AG08396 (cell line): ENCODE results near the gene WRAP53.
A peak's percentile ranks its signal among the peaks of the same experiment; 100 is the strongest.
"Not testable (repeated sequence)": the region's sequence is repeated elsewhere in the genome, so short reads cannot be mapped to it uniquely, and the experiment has no call there.

Experiments used
- DNase-seq: peaks from one replicate; pipeline ENCODE4 v3.0.0; 2012; ENCODE audit warnings: low spot score, mixed read lengths

Gene WRAP53

DNA sequence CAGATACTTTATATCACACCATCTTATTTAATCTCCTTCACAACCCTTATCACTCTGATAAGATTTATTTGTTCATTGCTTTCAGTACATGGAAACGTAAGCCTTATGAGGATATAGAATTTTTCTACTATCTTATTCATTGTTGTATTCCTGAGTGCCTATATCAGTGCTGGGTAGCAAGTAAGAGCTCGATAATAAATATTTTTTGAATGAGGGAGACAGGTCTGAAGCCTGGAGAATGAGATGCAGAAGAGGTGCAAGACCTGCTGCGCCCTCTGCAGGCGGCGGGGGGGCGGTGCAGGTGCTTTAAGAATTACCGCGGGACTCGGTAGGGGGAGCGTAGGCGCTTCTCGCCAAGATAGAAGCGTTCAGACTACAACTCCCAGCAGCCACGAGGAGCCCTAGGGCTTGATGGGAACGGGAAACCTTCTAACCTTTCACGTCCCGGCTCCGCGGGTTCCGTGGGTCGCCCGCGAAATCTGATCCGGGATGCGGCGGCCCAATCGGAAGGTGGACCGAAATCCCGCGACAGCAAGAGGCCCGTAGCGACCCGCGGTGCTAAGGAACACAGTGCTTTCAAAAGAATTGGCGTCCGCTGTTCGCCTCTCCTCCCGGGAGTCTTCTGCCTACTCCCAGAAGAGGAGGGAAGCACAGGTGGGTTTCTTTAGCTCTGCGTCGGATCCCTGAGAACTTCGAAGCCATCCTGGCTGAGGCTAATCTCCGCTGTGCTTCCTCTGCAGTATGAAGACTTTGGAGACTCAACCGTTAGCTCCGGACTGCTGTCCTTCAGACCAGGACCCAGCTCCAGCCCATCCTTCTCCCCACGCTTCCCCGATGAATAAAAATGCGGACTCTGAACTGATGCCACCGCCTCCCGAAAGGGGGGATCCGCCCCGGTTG, at the start of gene WRAP53:
Gene WRAP53, plus strand, starts transcription at position 570 of the 900 bp plus-strand sequence. Its CDS starts 172 bp downstream, at position 742.
- peak; percentile 95 for DNase-seq

GRCh38 chr17:7640783-7641182, 47.5 kb upstream of the WRAP53 start:
- DNase-seq = no peak

- not testable (repeated sequence) for DNase-seq
Observed at GRCh38 chr17:7641635-7642034, 46.6 kb upstream of the WRAP53 start.

DNA sequence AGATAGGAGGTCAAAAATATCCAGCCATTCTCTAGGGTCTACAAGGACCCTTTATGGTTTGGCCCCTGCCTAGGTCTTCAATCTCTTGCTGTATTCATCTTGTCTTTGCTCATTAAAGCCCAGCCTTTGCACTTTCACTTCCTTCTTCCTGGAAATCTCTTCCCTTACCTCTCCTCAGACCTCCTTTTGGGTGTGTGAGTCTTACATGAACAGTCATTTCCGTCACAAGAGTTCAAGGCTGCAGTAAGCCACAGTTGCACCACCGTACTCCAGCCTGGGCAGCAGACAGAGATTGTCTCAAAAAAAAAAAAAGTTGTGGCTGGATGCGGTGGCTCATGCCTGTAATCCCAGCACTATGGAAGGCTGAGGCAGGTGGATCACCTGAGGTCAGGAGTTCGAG, 43.5 kb upstream of the WRAP53 start:
- peak; percentile 1 for DNase-seq

- DNase-seq = peak; percentile 23
Observed at GRCh38 chr17:7646457-7646856, 41.8 kb upstream of the WRAP53 start.

GRCh38 chr17:7647018-7647417, 41.3 kb upstream of the WRAP53 start:
- DNase-seq = peak; percentile 1

DNA sequence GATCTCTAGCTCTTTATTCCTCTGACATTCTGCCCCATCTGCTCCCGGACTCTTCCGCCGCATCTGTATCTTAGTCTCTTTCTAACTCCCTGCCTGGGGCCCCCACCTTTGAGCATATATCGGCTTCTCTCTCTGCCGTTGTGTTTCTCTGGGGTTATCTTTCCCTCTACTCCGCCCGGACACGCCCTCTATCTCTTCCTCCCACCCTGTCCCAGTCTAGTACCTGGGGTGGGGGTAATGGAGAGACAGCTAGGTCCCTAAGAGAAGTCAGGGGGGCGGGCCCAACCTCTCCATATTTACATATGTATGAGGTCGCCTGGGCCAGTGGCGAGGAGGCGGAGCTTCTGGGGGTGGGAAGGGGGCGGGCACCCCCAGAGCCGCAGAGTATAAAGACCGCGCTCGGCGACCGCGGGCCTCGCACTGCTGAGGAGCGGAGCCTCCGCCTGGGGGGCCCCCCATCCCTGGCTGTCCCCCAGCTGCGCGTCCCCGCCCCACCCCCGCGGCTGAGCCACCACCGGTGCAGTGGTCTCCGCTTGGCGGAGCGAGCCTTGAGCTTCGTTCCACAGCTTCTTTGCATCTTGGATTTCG, 37.7 kb upstream of the WRAP53 start, which contains the start of gene ATP1B2:
Gene ATP1B2, plus strand, starts transcription at position 418 of the 588 bp plus-strand sequence. CDS start 593 bp downstream, outside the sequence.
- DNase-seq = peak; percentile 58

- DNase-seq = no peak
Observed at GRCh38 chr17:7651097-7651664, 37.1 kb upstream of the WRAP53 start.

- no peak for DNase-seq
Observed at GRCh38 chr17:7651665-7652387, 36.5 kb upstream of the WRAP53 start.

DNA sequence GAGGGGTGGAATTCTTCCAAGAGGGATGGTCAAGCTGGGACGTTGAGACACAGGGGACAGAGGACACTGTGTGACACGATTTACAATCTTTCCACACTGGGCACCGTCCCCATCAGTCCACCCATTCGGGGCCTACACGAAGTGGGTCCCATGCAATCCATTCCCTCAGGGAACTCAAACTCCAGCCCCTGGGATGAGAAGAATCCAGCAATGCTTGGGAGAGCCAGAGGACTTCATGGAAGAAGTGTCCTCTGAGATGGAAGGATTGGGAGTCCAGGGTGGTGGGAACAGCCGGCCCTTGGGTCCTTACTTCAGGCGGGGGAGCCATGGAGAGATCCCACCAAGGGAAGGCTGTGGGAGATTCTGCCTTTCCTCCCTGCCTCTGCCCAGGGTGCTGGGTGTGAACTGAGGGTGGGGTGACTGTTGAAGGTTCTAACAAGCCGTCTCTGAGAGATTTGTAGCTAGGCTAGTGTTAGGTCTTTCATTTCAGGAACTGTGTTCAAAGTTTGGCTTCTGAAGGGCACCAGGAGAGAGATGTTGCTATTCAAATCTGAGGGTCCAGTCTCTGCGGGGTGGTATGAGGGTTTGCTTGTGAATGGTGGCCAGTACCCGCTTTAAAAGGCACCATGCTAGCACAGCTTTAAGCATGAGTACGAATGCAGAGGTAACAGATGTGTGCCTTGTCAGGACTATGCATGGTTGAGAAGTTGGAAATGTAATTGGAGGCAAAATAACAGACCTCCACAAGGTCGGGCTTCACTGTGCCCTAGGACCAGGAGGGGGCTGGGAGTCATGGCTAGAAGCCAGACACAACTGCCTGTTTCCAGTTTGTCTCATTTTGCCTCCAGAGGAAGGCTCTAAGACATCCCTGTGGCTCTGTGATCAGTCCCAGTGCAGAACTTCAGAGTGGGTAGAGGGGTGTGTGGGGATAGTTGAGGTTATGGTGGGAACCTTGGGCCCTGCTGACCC, 35.6 kb upstream of the WRAP53 start:
- DNase-seq = no peak

DNA sequence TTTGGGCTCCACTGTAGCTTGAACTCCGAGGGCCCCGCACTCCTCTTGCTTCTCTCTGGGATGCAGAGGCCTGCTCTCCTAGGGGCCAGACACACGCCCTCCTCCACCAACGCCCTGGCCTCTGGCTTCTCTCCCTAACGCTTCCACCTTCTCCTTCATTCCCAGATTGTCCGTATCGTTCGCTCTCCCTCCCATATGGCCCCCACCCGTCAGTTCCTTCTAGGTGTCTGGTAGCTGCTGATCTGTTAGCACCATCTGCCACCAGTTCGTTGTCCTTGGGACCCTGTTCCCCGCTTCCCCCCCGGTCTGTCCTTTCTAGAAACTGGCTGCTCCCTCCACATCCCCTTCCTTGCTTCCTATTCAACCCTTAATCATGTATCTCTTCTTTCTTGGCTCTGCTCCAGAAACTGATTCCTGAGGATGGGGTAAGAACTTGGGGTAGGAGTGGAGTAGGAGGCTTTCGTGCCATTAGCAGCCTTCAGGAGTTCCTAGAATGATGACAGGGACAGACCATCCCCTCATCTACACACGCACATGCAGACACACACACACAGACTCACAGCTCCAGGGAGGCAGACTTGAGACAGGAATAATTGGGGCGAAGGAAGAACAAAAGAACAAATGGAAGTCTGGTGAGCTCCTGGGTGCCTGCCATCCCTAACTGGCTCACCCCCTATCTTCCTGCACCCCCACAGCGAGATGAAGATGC, 33.3 kb upstream of the WRAP53 start:
- no peak for DNase-seq

GRCh38 chr17:7655541-7655840, 32.8 kb upstream of the WRAP53 start:
- DNase-seq = no peak

GRCh38 chr17:7656958-7657609, 31.2 kb upstream of the WRAP53 start:
- DNase-seq = no peak

- no peak for DNase-seq
Observed at GRCh38 chr17:7667656-7668406, 20.4 kb upstream of the WRAP53 start.

GRCh38 chr17:7668482-7668881, 19.8 kb upstream of the WRAP53 start:
- no peak for DNase-seq

GRCh38 chr17:7673239-7673638, 15.0 kb upstream of the WRAP53 start:
- DNase-seq = no peak

- no peak for DNase-seq
Observed at GRCh38 chr17:7674934-7675333, 13.3 kb upstream of the WRAP53 start.

- no peak for DNase-seq
Observed at GRCh38 chr17:7676533-7676932, 11.7 kb upstream of the WRAP53 start.

DNA sequence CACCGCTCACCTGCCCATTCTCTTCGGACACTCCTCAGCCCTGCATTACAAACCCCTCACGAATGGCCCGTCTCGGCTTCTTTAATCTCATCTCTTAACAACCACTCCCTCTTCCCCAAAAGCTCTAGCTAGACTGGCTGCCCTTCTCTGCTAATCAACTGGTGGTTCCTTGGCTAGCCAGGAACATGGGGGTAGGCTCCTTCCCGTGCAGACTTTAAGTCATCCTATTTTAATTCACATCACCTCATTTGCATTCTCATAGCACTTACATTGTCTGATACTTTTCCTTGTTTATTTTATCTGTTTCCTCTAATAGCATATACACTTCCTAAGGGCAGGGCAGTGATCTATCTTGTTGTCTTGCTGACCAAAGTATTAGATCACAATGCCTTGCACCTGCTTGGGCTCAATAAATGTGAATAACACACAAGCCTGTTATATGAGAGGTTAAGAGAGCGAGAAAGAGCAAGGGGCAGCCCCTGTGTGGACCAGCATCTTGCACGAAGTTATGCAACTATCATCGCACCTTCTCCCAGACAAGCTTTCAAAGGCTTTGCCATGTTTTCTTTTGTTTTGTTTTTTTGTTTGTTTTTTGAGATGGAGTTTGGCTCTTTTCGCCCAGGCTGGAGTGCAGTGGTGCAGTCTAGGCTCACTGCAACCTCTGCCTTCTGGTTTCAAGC, 10.7 kb upstream of the WRAP53 start:
- no peak for DNase-seq
